Testis (tissue), 3 donors: ENCODE results near the gene P3H2. TPM values are rescaled to one million over a fixed set of nuclear protein-coding genes. Genes with fewer than 3 reads are reported as not detected.

Source experiments
- DNase-seq: peaks from one replicate; pipeline ENCODE4 v3.0.0-alpha.2; 2019
- H3K27ac ChIP-seq, 2 donors: fragments of 200-600 bp; sonication (generic); one replicate each; pipeline ENCODE4 v1.5.1; 2019
- H3K27me3 ChIP-seq: fragments of 200-600 bp; sonication (generic); one replicate; pipeline ENCODE4 v1.5.1; 2019
- H3K36me3 ChIP-seq: fragments of 200-600 bp; sonication (generic); one replicate; pipeline ENCODE4 v1.5.1; 2017; ENCODE audit warnings: low read depth; ENCODE audit errors: missing control alignments
- H3K4me1 ChIP-seq: fragments of 200-600 bp; sonication (generic); one replicate; pipeline ENCODE4 v1.5.1; 2019
- H3K4me3 ChIP-seq, 2 donors: fragments of 200-600 bp; sonication (generic); one replicate each; pipeline ENCODE4 v1.5.1; 2017 to 2019
- H3K9me3 ChIP-seq: fragments of 200-600 bp; sonication (generic); one replicate; pipeline ENCODE4 v1.5.1; 2017
- POLR2A ChIP-seq: fragments of 450-650 bp; IDR thresholded peaks from one replicate; pipeline ENCODE4 v1.6.1; 2017; ENCODE audit warnings: antibody characterized with exemption, mild to moderate bottlenecking, moderate library complexity
- WGBS, 2 donors: methylation state at CpG; one replicate each; pipeline ENCODE4 v1.1.5; 2018; 5-methylcytosine and 5-hydroxymethylcytosine counted together
- intact Hi-C: fragments of 100-400 bp; cut with DNase I; formaldehyde crosslinking; loops from one replicate; pipeline ENCODE4 v1.15.1; 2023; ENCODE audit warnings: low total_unique reads
- polyA plus RNA-seq: library from polyadenylated mRNA; stranded (reverse); fragments of 350-450 nt; fragmentation: Illumina TruSeq; extraction: RNeasy Lipid Tissue Mini Kit (QIAGEN cat#74804); gene quantifications from one replicate; pipeline ENCODE4 v1.2.3, GENCODE V29; 2014; ENCODE audit warnings: low read depth, low replicate concordance; ENCODE audit not compliant: insufficient read depth
- total RNA-seq, 2 donors: library from RNA; depleted of rRNA; stranded (reverse); fragments of >200 nt; gene quantifications; one replicate each; pipeline ENCODE4 v1.2.3, GENCODE V29; 2016
- TF ChIP-seq, protein P1 (sequence below), 3 experiments: fragments of 450-650 bp in 2 of 3; fragments of 200-600 bp in 1 of 3; sonication (generic) in 1 of 3; IDR thresholded peaks; one replicate each; pipeline ENCODE4 v1.5.1; 2016 to 2019; ENCODE audit warnings: antibody characterized with exemption in 3 of 3, mild to moderate bottlenecking in 2 of 3, moderate library complexity in 1 of 3

P3H2 gene
- total and polyA plus RNA-seq, 3 donors from 2014 or later, result 7.2 to 11.0 (median 10.1) TPM

DNA sequence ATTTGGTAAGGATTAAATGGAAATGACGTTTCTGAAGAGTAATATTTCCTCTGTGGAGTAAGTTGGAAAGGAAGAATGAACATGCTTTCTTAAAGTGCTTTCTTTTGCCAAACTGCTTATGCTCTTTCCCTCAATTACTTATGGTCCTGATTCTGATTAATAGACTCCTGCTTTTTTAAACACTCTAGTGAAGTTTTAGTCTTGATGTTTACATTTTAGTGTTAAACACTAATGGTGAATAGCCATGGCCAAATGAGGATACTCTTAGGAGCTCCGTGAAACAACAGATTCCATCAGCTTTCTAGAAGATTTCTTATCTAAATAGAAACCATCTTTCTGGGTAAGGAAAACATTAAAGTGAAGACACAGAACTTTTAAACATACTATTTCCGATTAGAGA, 117.6 kb downstream of the P3H2 start:
- Histone ChIP-seq H3K27me3 (no peaks in the 10 kb centered on the region), H3K36me3 (no peaks in the 10 kb centered on the region), H3K4me1 (no peaks in the 10 kb centered on the region), H3K4me3 (no peak overlapping the region), H3K9me3 (no peaks in the 10 kb centered on the region), H3K27ac (no peak overlapping the region)
- TF ChIP-seq, protein P1, sequence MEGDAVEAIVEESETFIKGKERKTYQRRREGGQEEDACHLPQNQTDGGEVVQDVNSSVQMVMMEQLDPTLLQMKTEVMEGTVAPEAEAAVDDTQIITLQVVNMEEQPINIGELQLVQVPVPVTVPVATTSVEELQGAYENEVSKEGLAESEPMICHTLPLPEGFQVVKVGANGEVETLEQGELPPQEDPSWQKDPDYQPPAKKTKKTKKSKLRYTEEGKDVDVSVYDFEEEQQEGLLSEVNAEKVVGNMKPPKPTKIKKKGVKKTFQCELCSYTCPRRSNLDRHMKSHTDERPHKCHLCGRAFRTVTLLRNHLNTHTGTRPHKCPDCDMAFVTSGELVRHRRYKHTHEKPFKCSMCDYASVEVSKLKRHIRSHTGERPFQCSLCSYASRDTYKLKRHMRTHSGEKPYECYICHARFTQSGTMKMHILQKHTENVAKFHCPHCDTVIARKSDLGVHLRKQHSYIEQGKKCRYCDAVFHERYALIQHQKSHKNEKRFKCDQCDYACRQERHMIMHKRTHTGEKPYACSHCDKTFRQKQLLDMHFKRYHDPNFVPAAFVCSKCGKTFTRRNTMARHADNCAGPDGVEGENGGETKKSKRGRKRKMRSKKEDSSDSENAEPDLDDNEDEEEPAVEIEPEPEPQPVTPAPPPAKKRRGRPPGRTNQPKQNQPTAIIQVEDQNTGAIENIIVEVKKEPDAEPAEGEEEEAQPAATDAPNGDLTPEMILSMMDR (IDR thresholded peaks at IDR 0.05), result no peak
- no peak for TF ChIP-seq POLR2A
- DNase-seq, result no peak
- intact Hi-C loops, result no loop called here
- 56 to 62% methylated on average over 3 of the region's 3 CpGs for WGBS, 2 donors

DNA sequence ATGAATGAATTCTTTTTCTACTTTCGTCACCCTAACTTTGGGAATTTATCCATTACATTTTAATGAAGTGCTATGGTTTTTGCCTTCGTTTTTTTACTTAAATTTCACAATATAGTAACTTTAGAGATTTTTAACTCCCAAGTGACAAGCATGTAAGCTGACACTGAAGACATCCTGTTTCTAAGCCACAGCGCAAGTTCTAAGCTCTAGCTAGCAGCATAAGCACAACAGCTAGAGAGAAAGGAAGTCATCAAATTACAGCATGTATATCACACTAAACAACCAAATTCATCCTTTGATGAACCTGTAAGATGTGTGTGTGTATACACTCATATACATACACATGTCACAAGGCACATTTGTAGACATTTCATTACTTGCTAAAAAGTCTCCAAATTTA, 119.3 kb downstream of the P3H2 start:
- no peaks in the 10 kb centered on the region for H3K9me3 ChIP-seq

DNA sequence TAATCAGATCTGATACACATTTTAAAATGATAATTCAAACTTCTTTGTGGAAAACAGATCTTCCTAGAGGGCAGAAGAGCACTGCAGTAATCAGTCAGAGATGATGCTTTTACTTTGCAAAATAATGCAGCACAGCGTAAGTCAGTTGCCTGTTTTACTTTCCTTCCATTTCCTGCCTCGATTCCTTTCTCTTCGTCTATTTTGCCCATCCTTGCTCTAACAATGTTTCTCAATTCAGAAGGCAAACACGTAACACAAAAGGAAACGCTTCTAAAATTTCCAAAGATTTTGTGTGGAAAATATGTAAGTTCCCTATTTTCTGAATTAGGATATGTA, 119.9 kb downstream of the P3H2 start:
- no peak overlapping the region for H3K27ac ChIP-seq
- no peaks in the 10 kb centered on the region for H3K4me1 ChIP-seq

More for the DNA sequence above, 119.3 kb downstream of the P3H2 start:
- DNase-seq, result no peak
- no peaks in the 10 kb centered on the region for H3K4me1 ChIP-seq
- 54 to 85% methylated on average over 3 of the region's 3 CpGs for WGBS, 2 donors
- H3K27ac ChIP-seq, result no peak overlapping the region
- H3K4me3 ChIP-seq, result no peak overlapping the region
- TF ChIP-seq, protein P1 (IDR thresholded peaks at IDR 0.05), result no peak
- TF ChIP-seq POLR2A, result no peak
- H3K36me3 ChIP-seq, result no peaks in the 10 kb centered on the region
- no peaks in the 10 kb centered on the region for H3K27me3 ChIP-seq
- intact Hi-C loops, result no loop called here

DNA sequence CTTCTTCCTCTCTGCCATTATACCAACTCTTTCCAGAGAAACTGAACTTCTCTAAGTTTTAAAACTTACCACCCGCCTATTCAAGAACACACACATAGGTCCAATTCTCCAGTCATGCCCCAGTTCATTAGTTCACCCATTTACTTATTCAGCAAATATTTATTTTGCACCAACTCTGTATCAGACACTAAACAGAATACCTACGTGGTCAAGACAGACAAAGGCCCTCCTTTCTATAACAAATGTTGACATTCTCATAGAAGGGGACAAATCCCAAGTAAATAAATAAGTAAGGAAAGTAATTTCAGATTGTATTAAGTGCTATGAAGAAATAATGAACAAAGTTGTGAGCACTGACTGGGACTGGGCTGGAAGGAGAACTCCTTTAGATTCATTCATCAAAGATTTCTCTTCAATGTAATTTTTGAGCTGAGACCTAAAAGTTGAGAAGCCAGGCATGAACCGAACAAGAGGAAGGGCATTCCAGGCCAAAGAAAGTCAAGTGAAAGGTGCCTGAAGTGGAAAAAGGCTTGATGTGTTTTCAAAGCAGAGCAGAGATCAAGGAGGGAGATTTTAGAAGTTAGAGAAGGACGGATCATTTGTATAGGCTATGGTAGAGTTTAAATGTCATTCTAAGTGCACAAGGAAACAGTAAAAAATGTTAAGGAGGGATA, 120.4 kb downstream of the P3H2 start:
- DNase-seq, result no peak
- no peaks in the 10 kb centered on the region for H3K27me3 ChIP-seq
- no peaks in the 10 kb centered on the region for H3K36me3 ChIP-seq
- H3K9me3 ChIP-seq, result no peaks in the 10 kb centered on the region
- intact Hi-C loops, result no loop called here
- H3K4me3 ChIP-seq, result no peak overlapping the region
- 83 to 86% methylated on average over 4 of the region's 4 CpGs for WGBS, 2 donors
- H3K27ac ChIP-seq, result no peak overlapping the region
- H3K4me1 ChIP-seq, result no peaks in the 10 kb centered on the region
- TF ChIP-seq, protein P1 (IDR thresholded peaks at IDR 0.05), result no peak
- TF ChIP-seq POLR2A, result no peak

More for the DNA sequence above, 119.9 kb downstream of the P3H2 start:
- intact Hi-C loops, result no loop called here
- H3K4me3 ChIP-seq, result no peak overlapping the region
- no peaks in the 10 kb centered on the region for H3K9me3 ChIP-seq
- WGBS, 2 donors, result 69 to 73% methylated on average over 5 of the region's 5 CpGs
- DNase-seq, result no peak
- H3K36me3 ChIP-seq, result no peaks in the 10 kb centered on the region
- no peak for TF ChIP-seq POLR2A
- TF ChIP-seq, protein P1 (IDR thresholded peaks at IDR 0.05), result no peak
- no peaks in the 10 kb centered on the region for H3K27me3 ChIP-seq

DNA sequence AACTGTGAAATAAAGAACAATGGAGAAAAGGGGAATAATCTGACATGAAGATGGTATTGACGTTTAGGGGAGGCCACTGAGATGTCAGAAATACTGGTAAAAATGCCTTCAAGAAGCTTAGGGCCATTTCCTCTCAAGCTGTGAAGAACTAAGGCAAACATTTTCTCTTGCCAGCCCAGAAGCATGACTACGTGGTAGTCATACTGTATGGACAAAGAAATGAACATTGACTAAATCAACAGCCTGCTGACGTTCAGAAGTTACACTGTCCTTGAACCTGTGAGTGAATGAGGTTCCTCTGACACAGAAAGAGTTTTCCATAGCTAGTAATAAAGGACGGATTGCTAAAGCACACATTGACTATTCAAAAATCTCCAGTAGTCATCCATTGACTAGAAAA, 121.0 kb downstream of the P3H2 start:
- no peak for DNase-seq
- no peak for TF ChIP-seq POLR2A
- TF ChIP-seq, protein P1 (IDR thresholded peaks at IDR 0.05), result no peak
- Histone ChIP-seq H3K4me1 (no peaks in the 10 kb centered on the region), H3K9me3 (no peaks in the 10 kb centered on the region), H3K27ac (no peak overlapping the region), H3K27me3 (no peaks in the 10 kb centered on the region), H3K36me3 (no peaks in the 10 kb centered on the region), H3K4me3 (no peak overlapping the region)
- intact Hi-C loops, result no loop called here
- WGBS, 2 donors, result 62 to 63% methylated on average over 4 of the region's 4 CpGs
